Stimulated activated naive CD8-positive, alpha-beta T cell treated with anti-CD3 and anti-CD28 coated beads, Interleukin-15, Interleukin-2, amounts not matched to agents 100 U/mL and 50 U/mL, for 24 hours (primary cell): ENCODE data around the gene HOXB1.
"Not testable (repeated sequence)": the region's sequence is repeated elsewhere in the genome, so short reads cannot be mapped to it uniquely, and the experiment has no call there.

Experiments
- ATAC-seq: fragments of 150-1000 bp; cut with Tn5 transposase; one replicate; pipeline ENCODE4 v1.10.0; 2021
- DNase-seq: peaks from one replicate; pipeline ENCODE4 v3.0.0; 2021

HOXB1 gene

GRCh38 chr17:48543107-48543853 lies 12.5 kb upstream of the HOXB1 start:
- peak; percentile 58 for ATAC-seq
- DNase-seq = peak; percentile 63

GRCh38 chr17:48542698-48543106 lies 11.9 kb upstream of the HOXB1 start:
- ATAC-seq = no peak
- DNase-seq = no peak

GRCh38 chr17:48542114-48542656 lies 11.4 kb upstream of the HOXB1 start:
- DNase-seq = peak; percentile 35

GRCh38 chr17:48541577-48542113 lies 10.8 kb upstream of the HOXB1 start:
- DNase-seq (peak; percentile 53), ATAC-seq (no peak)

More at GRCh38 chr17:48542114-48542656, 11.4 kb upstream of the HOXB1 start:
- ATAC-seq = no peak

GRCh38 chr17:48541036-48541576 lies 10.3 kb upstream of the HOXB1 start:
- DNase-seq (no peak), ATAC-seq (no peak)

- DNase-seq = no peak
- no peak for ATAC-seq
Measured at GRCh38 chr17:48540213-48540612, 9.4 kb upstream of the HOXB1 start.

GRCh38 chr17:48539177-48539576 lies 8.4 kb upstream of the HOXB1 start:
- ATAC-seq (no peak), DNase-seq (no peak)

GRCh38 chr17:48537316-48537715 lies 6.5 kb upstream of the HOXB1 start:
- ATAC-seq = no peak
- no peak for DNase-seq

GRCh38 chr17:48535793-48536559 lies 5.2 kb upstream of the HOXB1 start:
- not testable (repeated sequence) for ATAC-seq

GRCh38 chr17:48532261-48532660 lies 1.4 kb upstream of the HOXB1 start:
- ATAC-seq (no peak), DNase-seq (no peak)

More at GRCh38 chr17:48535793-48536559, 5.2 kb upstream of the HOXB1 start:
- not testable (repeated sequence) for DNase-seq

- ATAC-seq (no peak), DNase-seq (no peak)
Measured at GRCh38 chr17:48530208-48530886, 464 bp downstream of the HOXB1 start.

GRCh38 chr17:48529683-48530009 lies 1.2 kb downstream of the HOXB1 start:
- ATAC-seq (no peak), DNase-seq (no peak)

GRCh38 chr17:48528936-48529682 lies 1.7 kb downstream of the HOXB1 start:
- ATAC-seq (no peak), DNase-seq (no peak)

- ATAC-seq (no peak), DNase-seq (no peak)
Measured at GRCh38 chr17:48528153-48528935, 2.5 kb downstream of the HOXB1 start.

- ATAC-seq = no peak
- DNase-seq = no peak
Measured at GRCh38 chr17:48527547-48527932, 3.3 kb downstream of the HOXB1 start.

- DNase-seq (peak; percentile 40), ATAC-seq (no peak)
Measured at GRCh38 chr17:48526608-48527546, 3.9 kb downstream of the HOXB1 start.

- no peak for DNase-seq
- no peak for ATAC-seq
Measured at GRCh38 chr17:48523010-48523409, 7.8 kb downstream of the HOXB1 start.

- ATAC-seq (no peak), DNase-seq (no peak)
Measured at GRCh38 chr17:48522031-48522653, 8.7 kb downstream of the HOXB1 start.

- DNase-seq = no peak
- ATAC-seq = no peak
Measured at GRCh38 chr17:48520631-48521079, 10.2 kb downstream of the HOXB1 start.
